HG02884 (cell line): ENCODE measurements around the gene ZNF439.
A peak's percentile ranks its signal among the peaks of the same experiment; 100 is the strongest.
"Not testable (repeated sequence)": the region's sequence is repeated elsewhere in the genome, so short reads cannot be mapped to it uniquely, and the experiment has no call there.

Experiments
- ATAC-seq: cut with Tn5 transposase; IDR thresholded peaks from one replicate; pipeline ENCODE4 v1.9.1; 2021; ENCODE audit warnings: mild to moderate bottlenecking, moderate library complexity; ENCODE audit not compliant: unreplicated experiment

Gene ZNF439

DNA sequence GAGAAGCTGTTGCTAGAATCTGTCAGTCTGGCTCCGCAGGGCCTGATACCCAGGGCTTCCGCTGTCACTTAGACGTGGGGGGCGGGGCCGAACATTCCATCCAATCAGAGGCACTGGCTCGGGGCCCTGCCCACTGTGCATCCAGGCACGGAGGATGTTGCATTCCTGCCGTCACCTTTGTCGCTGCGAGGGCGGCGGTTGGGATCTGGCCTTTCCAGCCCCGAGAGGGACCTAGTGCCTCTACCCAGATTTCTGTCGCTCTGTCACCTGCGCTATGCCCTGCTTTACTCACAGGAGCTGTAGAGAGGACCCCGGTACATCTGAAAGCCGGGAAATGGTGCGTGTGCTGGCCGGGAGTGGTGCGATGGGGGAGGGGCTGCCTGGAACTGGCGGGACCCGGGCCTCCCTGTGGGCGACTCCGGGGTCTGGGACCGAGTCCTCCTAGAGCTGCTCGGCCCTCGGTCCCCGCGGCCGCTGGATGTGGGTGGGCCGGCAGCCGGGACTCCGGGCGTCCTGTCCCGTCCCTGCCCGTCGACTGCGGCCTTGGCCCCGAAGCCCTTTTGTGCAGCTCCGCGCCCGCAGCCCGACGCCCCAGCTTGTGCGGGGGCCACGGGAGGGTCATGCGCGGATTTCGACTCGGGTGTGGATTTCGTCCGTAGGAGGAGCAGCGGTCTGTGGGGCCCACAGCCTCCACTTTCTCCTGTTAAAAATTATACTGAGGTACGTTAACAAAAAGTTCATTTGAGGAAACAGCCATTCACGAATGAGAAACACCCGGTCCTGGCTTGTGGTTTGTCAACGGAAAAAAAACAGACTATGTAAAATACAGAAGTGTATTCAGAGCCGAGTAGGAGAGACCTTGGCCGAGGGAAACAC lies at the start of gene ZNF439:
ZNF439 (plus strand) TSS at position 133 of the 876 bp plus-strand sequence; CDS start at position 275, 142 bp downstream.
- ATAC-seq: no peak

DNA sequence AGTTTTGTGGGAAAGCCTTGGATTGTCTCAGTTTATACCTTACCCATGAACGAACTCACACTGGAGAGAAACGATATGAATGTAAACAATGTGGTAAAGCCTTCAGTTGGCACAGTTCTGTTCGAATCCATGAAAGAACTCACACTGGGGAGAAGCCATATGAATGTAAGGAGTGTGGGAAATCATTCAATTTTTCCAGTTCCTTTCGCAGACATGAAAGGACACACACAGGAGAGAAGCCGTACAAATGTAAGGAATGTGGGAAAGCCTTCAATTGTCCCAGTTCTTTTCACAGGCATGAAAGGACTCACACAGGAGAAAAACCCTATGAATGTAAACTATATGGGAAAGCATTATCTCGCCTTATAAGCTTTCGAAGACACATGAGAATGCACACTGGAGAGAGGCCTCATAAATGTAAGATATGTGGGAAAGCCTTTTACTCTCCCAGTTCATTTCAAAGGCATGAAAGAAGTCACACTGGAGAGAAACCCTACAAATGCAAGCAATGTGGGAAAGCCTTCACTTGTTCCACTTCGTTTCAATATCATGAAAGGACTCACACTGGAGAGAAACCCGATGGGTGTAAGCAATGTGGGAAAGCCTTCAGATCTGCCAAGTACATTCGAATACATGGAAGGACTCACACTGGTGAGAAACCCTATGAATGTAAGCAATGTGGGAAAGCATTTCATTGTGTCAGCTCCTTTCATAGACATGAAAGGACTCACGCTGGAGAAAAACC lies 42.0 kb upstream of the ZNF439 start:
- no peak for ATAC-seq

- ATAC-seq: no peak
Observed at GRCh38 chr19:11807099-11807380, 41.5 kb upstream of the ZNF439 start.

DNA sequence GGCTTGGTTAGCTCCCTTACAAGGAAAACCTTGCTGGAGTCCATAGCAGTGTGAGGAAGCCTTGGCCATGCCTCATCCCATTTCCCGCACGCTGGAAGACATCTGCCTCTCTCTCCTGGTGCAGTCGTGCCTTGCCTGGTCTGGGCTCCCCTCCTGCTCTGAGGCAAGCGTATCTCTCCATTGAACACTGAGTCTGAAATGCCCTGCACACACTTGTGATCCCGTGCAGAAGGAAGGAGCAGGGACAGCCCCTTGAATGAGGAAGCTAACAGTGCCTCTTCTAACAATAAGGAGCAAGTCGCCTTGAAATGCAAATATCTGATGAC lies 34.9 kb upstream of the ZNF439 start:
- ATAC-seq: peak; percentile 39

DNA sequence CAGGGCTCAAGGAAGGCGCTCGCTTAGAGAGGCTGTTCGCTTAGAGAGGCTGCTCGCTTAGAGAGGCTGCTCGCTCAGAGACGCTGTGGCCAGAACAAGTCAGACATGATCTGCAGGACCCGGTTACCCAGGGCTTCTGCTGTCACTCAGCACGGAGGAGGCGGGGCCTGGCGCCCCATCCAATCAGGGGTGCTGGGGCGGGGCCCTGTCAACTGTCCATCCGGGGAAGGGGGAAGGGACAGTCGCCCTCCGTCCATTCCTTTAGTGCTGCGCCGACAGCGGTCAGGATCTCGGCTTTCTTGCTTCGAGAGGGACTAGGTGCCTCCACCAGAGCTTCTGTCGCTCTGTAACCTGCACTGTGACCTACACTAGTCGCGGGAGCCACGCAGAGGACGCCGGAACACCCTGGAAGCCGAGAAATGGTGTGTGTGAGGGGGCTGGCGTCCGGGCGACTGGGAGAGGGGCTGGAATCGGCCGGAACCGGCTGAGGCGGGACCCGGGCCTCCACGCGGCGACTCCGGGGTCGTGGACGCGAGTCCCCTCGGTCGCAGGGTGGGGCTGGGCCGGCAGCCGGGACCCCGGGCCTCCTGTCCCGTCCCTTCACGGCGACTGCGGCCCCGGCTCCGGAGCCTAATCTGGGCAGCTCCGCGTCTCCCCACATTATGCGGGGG lies 34.4 kb upstream of the ZNF439 start, which contains the start of gene ZNF440:
ZNF440 (plus strand) TSS at position 245 of the 671 bp plus-strand sequence; CDS start at position 420, 175 bp downstream.
- peak; percentile 98 for ATAC-seq

DNA sequence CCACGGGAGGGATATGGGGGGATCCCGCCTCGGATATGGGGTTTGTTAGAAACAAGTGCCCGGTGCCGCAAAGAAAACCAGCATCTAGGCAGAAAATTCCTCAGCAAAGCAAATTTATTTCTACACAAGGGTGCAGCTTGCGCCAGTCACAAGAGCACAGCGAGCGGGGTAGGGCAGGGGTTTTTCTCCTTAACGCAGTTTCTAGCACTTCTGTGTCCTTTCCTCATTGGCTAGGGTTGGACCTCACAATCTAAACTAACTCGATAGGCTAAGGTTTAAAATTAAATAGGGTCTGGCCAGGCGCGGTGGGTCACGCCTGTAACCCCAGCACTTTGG lies 33.9 kb upstream of the ZNF439 start:
- no peak for ATAC-seq

DNA sequence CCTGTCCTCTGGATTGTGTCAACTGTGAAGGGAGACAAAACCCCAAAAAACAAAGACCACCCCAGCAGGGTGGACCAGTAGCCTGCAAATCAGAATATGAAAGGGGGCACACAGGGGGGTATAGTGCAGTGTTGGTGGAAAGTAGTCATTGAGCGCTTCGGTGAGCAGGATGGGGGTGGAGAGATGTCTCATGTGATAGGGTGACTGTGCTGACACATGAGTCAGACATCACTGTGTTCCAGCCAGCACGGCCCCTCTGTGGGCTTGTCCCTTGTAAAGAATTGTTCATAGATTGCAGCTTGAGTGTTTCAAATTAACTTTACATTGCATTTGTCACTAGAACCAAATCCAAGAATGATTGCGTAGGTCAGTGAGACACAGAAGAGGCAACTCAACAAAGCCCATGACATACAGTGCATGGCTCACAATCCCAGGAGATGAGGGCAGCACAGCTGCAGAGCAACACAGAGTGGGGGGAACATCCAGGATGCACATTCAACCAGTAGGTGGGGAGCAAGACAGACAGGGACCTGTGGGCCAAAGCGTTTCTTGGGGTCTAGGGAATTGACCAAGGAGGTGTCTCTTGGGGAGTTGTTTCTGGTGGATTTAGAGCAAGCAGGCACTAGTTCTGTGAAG lies 26.9 kb upstream of the ZNF439 start:
- ATAC-seq: no peak

- not testable (repeated sequence) for ATAC-seq
Observed at GRCh38 chr19:11828957-11829876, 19.3 kb upstream of the ZNF439 start.

- ATAC-seq: no peak
Observed at GRCh38 chr19:11832253-11832912, 16.1 kb upstream of the ZNF439 start.

DNA sequence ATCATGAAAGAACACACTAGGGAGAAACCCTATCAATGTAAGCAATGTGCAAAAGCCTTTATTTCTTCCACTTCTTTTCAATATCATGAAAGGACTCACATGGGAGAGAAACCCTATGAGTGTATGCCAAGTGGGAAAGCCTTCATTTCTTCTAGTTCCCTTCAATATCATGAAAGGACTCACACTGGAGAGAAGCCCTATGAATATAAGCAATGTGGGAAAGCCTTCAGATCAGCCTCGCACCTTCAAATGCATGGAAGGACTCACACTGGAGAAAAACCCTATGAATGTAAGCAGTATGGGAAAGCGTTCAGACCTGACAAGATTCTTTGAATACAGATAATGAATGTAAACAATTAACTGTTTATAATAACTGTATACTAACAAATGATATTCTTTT lies 15.0 kb upstream of the ZNF439 start:
- ATAC-seq: no peak

DNA sequence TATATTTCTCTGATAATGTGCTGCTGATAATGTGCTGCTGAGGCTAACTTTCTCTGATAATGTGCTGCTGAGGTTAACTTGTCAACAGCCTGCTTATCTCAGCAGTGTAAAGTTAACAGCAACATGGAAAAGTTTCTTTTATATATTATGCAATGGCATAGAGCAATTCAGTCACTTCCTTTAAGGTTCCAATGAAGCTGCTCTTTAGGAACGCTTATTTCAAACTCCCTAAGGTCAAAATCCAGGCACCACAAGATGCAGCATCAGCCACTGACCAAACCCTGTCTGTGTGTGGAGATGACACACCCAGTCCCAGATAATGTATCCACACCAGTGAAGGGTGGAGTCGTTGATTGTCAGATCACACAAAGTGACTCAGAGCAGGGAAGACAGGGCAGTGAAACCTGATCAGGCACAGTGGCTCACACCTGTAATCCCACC lies 12.9 kb upstream of the ZNF439 start:
- not testable (repeated sequence) for ATAC-seq

DNA sequence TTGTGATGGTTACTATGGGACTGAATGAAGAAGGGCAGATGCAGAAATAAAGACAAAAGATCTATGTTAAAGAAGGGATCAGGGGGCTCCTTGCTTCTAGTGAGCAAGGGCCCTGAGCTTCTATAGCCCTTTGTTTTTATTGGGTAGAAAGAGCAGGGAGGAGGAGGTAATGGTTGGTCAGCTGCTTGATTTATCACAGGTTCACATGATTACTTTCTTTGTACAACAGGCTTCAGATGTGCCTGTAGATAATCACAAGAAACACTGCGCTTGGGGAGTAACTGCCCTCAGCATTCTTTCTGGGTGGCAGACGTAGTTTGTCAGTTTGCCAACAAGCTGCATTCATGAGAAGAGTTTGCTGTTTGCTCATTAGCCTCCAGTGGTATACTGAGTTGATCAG lies 4.8 kb upstream of the ZNF439 start:
- no peak for ATAC-seq

DNA sequence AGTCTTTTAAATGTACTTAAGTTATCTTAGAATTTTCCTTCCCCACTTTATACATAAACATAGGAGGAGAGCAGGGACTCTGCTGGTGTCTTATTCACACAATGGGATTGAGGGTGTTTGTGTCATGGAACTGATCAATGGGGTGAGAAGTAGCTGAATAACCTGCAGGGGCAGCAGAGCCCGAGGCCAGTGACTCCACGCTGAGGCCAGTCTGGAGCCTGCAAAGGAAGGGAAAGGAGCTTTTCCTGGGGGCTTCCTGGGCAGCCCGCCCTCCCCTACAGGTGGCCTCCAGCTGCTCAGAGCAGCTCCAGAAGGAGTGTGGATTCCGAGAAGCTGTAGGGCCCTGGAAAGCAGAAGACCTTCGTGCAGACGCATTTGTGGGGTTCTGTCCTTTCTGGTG lies 911 bp upstream of the ZNF439 start:
- ATAC-seq: not testable (repeated sequence)

DNA sequence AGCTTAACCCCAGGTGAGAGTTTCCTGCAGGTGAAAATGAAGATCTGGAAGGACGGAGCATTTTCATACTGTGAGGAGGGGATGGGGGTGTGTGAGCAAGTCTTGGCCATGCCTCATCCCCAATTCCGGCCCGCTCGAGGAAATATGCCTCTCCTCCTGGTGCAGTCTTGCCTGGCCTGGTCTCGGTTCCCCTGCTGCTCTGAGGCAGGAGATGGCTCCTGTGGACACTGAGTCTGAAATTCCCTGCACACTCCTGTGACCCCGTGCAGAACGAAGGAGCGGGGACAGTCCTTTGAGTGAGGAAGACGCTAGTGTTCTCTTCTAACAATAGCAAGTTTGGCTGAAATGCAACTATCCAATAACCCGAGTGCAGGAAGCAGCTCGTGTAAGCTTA lies 329 bp upstream of the ZNF439 start:
- ATAC-seq: no peak

DNA sequence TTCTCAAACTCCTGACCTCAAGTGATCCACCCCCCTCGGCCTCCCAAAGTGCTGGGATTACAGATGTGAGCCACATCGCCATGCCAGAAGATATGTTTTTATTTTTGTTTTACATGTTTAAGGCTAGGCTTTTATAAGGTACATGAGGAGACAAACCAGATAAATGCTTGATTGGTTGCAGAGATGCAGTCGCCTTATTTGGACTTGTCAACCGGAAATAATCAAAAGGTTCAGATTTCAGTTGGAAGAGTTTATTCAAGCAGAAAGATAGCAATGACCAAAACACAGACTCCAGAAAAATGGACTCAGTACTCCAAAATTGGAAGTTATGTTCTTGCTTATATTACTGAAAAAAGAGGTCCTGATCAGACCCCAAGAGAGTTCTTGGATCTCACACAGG lies 1.8 kb downstream of the ZNF439 start:
- not testable (repeated sequence) for ATAC-seq

DNA sequence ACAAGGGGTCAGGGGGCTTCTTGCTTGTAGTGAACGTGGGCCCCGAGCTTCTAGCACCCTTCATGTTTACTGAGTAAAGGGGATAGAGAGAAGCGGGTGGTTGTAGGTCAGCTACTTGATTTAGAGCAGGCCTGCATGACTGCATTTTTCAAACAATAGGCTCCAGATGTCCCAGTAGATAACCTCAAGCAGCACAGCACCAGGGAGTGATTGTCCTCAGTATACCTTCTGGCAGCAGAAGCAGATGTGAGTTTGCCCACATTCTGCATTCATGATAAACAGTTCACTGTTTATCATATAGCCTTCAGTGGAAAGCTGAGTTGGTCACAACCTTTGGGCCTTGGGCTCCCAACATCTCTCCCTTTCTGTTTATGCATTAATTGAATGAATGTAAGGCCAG lies 4.8 kb downstream of the ZNF439 start:
- ATAC-seq: no peak

DNA sequence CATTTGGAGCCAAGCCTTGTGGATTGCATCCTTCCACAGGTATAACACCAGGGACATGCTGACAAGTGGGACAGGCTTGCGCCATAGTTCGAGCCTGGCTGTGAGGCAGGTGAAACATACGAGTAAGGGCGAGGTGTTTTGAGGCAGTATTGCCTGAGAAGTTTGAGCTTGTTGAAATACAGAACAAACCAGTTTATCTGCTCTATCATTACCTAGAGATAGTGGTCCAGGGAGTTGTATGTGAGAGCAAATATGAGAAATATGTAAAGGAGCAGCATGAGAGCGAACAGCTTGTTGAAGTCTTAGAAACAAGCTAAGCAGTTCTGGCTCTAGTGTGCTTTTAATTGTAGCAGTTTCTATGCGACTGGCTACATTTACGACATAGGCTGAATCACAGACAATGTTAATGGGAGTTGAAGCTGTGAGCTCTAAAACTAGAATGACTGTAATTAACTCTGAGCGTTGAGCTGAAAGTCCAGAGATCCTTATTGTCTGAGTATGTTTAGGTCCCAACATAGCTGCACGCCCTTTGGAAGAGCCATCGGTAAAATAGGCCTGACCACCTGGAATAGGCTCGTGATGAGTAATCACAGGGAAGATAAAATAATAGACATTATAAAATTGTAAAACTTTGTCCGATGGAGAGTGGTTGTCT lies 8.2 kb downstream of the ZNF439 start:
- ATAC-seq: no peak

DNA sequence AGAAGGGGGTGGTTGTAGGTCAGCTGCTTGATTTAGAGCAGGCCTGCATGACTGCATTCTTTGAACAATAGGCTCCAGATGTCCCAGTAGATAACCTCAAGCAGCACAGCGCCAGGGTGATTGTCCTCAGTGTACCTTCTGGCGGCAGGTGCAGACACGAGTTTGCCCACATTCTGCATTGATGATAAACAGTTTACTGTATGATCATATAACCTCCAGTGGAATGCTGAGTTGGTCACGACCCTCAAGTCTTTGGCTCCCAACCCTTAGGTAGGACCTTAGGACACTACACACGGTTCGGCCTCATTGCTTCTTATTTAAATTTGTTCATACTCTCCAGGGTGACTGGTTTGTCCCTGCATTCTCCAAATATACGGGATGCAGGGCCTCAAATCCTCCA lies 12.2 kb downstream of the ZNF439 start:
- ATAC-seq: no peak

DNA sequence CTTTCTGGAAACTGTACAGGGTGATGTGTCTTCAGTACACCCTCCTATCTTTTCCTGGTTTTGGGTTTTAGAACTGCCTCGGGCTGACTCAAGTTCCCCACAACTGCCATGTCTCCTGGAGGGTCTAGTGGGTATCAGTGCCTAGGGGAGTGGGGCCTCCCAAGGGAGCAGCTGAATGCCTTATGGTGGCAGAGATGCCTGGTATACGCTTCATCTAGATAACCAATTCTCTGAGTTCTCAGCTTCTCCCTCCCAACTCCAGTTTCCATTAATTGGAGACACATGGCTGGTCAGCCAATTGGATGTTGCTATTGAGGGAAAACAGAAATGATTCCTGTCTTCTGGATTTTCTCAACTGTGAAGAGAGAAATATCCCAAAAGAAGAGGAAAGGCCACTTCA lies 12.8 kb downstream of the ZNF439 start:
- no peak for ATAC-seq
